Measurements from ENCODE around the gene TTC33.
"Not testable (repeated sequence)": the region's sequence is repeated elsewhere in the genome, so short reads cannot be mapped to it uniquely, and the experiment has no call there.

The TTC33 gene

DNA sequence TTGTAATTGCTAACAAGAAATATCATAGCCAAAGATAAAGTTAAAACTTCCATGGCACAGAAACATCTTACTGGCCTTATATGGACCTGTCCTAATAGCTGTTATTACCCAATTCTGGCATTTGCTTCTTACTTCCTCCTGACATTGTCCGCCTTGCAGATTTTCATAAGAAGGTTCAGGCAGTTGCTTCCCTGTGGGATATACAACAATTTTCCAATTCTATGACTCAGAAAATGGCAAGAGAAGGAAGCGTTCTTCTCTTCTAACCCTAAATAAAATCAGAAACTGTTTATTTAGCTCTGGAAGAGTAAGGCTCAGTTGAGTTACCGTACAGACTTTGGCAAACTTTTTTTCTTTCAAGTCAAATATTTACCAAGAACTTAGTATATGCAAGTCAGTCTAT lies 40.7 kb upstream of the TTC33 start:
- H3K27ac ChIP-seq: peak overlapping the region; percentile 75
- TF ChIP-seq, protein P1, sequence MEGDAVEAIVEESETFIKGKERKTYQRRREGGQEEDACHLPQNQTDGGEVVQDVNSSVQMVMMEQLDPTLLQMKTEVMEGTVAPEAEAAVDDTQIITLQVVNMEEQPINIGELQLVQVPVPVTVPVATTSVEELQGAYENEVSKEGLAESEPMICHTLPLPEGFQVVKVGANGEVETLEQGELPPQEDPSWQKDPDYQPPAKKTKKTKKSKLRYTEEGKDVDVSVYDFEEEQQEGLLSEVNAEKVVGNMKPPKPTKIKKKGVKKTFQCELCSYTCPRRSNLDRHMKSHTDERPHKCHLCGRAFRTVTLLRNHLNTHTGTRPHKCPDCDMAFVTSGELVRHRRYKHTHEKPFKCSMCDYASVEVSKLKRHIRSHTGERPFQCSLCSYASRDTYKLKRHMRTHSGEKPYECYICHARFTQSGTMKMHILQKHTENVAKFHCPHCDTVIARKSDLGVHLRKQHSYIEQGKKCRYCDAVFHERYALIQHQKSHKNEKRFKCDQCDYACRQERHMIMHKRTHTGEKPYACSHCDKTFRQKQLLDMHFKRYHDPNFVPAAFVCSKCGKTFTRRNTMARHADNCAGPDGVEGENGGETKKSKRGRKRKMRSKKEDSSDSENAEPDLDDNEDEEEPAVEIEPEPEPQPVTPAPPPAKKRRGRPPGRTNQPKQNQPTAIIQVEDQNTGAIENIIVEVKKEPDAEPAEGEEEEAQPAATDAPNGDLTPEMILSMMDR (conservative IDR thresholded peaks at IDR 0.05): no peak
- no peak for TF ChIP-seq ZFX (IDR thresholded peaks at IDR 0.05)

DNA sequence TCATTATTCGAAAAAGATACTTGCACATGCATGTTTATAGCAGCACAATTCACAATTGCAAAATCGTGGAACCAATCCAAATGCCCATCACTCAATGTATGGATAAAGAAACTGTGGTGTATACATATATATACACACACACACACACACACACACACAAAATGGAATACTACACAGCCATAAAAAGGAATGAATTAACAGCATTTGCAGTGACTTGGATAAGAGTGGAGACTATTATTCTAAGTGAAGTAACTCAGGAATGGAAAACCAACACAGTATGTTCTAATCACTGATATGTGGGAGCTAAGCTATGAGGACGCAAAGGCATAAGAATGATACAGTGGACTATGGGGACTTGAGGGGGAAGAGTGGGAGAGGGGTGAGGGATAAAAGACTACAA lies 39.1 kb upstream of the TTC33 start:
- H3K27ac ChIP-seq: not testable (repeated sequence)

DNA sequence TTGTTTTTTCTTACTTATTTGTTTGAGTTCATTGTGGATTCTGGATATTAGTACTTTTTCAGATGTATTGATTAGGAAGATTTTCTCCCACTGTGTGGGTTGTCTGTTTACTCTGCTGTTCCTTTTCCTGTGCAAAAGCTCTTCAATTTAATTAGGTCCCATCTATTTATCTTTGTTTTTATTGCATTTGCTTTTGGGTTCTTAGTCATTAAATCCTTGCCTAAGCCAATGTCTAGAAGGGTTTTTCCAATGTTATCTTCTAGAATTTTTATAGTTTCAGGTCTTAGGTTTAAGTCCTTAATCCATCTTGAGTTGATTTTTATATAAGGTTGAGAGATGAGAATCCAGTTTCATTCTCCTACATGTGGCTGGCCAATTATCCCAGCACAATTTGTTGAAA lies 38.6 kb upstream of the TTC33 start:
- not testable (repeated sequence) for H3K27ac ChIP-seq

DNA sequence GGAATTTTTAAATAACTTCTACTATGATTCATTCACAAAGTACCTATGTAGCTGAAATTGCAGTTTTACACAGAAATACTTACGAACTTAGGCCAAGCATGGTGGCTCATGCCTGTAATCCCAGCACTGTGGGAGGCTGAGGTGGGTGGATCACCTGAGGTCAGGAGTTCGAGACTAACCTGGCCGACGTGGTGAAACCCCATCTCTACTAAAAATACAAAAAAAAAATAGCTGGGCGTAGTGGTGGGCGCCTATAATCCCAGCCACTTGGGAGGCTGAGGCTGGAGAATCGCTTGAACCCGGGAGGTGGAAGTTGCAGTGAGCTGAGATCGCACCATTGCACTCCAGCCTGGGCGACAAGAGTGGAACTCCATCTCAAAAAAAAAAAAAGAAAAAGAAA lies 36.9 kb upstream of the TTC33 start:
- peak overlapping the region; percentile 19; the same call in 1 of the 2 replicates for H3K27ac ChIP-seq

DNA sequence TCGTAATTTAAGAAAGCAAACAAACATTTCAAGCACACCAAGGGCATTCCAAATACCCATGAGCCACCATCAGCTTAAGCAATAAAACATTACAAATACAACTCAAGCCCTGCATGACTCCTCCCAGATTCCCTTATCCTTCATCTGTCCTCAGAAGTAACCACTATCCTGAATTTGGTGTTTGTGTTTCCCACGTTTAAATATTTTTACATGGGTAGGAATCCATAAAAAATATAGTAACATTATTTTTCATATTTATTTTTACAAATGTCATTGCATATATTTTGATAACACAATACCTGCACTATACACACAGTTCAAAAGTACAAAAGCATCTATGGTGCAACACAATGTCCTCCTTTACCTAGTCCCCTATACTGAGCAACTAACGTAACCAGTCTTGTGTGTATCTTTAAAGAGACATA lies 36.0 kb upstream of the TTC33 start:
- TF ChIP-seq, protein P1 (conservative IDR thresholded peaks at IDR 0.05): no peak
- TF ChIP-seq ZFX (IDR thresholded peaks at IDR 0.05): no peak
- H3K27ac ChIP-seq: no peak overlapping the region

DNA sequence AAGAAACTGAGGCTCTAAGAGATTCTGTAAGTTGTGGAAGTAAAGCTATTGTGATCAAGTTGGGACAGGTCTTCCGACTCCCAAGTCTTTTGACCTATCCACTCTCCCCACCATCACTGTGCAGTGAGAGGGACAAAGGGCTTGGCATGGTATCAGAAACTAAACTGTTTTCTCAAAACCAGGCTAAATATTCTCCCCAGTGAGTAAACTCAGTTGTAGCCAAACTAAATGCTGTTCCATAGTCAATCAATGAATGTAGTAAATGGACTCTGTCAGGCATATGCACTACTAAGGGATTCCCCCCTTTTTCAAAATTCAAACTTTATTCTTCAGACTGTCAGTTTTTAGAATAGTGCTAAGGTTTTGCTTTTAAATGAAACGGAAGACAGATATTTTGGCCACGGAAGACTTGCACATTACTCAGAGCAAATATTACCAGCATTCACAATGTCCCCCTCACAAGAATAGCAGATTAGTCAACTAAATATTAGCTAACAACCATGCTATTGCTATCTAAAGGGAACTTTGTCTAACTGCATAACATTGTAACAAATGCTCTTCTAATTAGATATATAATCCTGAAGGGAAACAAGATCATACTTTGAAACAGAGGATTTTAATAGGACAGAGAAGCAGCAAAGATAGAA lies 35.3 kb upstream of the TTC33 start:
- H3K27ac ChIP-seq: no peak overlapping the region
- no peak for TF ChIP-seq ZFX (IDR thresholded peaks at IDR 0.05)
- TF ChIP-seq, protein P1 (conservative IDR thresholded peaks at IDR 0.05): no peak

DNA sequence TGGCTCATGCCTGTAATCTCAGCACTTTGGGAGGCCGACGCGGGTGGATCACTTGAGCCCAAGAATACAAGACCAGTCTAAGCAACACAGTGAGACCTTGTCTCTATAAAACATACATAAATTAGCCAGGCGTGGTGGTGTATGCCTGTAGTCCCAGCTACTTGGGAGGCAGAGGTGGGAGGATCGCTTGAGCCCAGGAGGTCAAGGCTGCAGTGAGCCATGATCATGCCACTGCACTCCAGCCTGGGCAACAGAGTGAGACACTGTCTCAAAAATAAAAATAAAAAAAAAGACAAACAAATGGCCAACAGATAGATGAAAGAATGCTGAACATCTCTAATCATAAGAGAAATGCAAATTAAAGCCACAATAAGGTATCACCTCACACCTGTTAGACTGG lies 33.2 kb upstream of the TTC33 start:
- H3K27ac ChIP-seq: not testable (repeated sequence)

DNA sequence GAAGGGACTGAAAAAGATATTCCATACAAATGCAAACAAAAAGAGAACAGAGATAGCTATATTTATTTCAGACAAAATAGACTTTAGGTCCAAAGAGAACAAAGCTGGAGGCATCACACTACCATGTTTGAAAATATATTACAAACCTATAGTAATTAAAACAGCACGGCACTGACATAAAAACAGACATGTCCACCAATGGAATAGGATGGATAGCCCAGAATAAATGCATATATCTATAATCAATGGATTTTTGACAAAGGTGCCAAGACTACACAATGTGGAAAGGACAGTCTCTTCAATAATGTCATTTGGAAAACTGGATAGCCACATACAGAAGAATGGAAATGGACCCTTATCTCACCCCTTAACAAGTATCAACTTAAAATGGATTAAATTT lies 32.2 kb upstream of the TTC33 start:
- TF ChIP-seq ZFX (IDR thresholded peaks at IDR 0.05): no peak
- TF ChIP-seq, protein P1 (conservative IDR thresholded peaks at IDR 0.05): no peak
- H3K27ac ChIP-seq: no peak overlapping the region

DNA sequence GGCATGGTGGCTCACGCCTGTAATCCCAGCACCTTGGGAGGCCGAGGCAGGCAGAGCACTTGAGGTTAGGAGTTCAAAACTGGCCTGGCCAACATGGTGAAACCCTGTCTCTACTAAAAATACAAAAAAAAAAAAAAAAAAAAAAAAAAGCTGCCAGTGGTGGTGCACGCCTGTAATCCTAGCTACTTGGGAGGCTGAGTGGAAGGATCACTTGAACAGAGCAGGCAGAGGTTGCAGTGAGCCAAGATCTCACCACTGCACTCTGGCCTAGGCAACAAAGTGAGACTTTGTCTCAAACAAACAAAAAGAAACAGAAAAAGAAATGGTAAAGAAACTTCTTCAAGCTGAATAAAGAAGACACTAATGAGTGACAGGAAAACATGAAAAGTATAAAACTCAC lies 30.9 kb upstream of the TTC33 start:
- not testable (repeated sequence) for H3K27ac ChIP-seq

DNA sequence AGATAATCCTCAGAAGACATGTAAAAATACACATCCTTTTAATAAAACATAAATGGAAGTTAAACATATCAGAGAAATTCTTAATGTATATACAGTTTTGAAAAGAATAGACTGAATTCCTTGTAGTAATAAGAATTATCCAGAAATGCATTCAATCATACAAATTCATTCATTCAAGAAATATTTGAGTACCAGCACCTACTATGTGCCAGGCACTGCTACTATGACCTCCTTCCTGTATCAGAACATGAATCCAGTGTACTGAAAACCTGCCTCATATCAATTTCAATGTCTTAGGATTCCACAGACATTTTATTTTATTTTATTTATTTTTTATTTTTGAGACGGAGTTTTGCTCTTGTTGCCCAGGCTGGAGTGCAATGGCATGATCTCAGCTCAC lies 29.2 kb upstream of the TTC33 start:
- no peak overlapping the region for H3K27ac ChIP-seq
- TF ChIP-seq, protein P1 (conservative IDR thresholded peaks at IDR 0.05): no peak
- no peak for TF ChIP-seq ZFX (IDR thresholded peaks at IDR 0.05)

Data from C4-2B (cell line).